Stimulated activated CD8-positive, alpha-beta memory T cell treated with anti-CD3 and anti-CD28 coated beads, Interleukin-4, amount 100 ng/mL, for 48 hours (primary cell): Measurements from ENCODE around the gene POT1.

Experiments
- DNase-seq: peaks from one replicate; pipeline ENCODE4 v3.0.0-alpha.2; 2020

The POT1 gene

GRCh38 chr7:124799448-124799847 is 130.2 kb downstream of the POT1 start:
- DNase-seq: no peak

GRCh38 chr7:124796771-124797170 is 132.9 kb downstream of the POT1 start:
- DNase-seq: no peak

- no peak for DNase-seq
Measured at GRCh38 chr7:124792696-124793095, 136.9 kb downstream of the POT1 start.

GRCh38 chr7:124792002-124792401 is 137.6 kb downstream of the POT1 start:
- DNase-seq: no peak

- DNase-seq: no peak
Measured at GRCh38 chr7:124791426-124791825, 138.2 kb downstream of the POT1 start.

- no peak for DNase-seq
Measured at GRCh38 chr7:124790645-124791044, 139.0 kb downstream of the POT1 start.

- no peak for DNase-seq
Measured at GRCh38 chr7:124785994-124786393, 143.6 kb downstream of the POT1 start.

GRCh38 chr7:124784879-124785818 is 144.5 kb downstream of the POT1 start:
- peak; percentile 34 for DNase-seq

GRCh38 chr7:124783271-124783670 is 146.4 kb downstream of the POT1 start:
- DNase-seq: no peak

GRCh38 chr7:124781907-124782734 is 147.5 kb downstream of the POT1 start:
- DNase-seq: no peak

GRCh38 chr7:124781418-124781817 is 148.2 kb downstream of the POT1 start:
- DNase-seq: no peak

- DNase-seq: no peak
Measured at GRCh38 chr7:124780608-124781007, 149.0 kb downstream of the POT1 start.

GRCh38 chr7:124780056-124780455 is 149.6 kb downstream of the POT1 start:
- DNase-seq: no peak

- no peak for DNase-seq
Measured at GRCh38 chr7:124779620-124780019, 150.0 kb downstream of the POT1 start.

- no peak for DNase-seq
Measured at GRCh38 chr7:124779194-124779593, 150.4 kb downstream of the POT1 start.

- no peak for DNase-seq
Measured at GRCh38 chr7:124777268-124777667, 152.4 kb downstream of the POT1 start.

GRCh38 chr7:124776153-124776552 is 153.5 kb downstream of the POT1 start:
- DNase-seq: no peak

- no peak for DNase-seq
Measured at GRCh38 chr7:124775422-124775821, 154.2 kb downstream of the POT1 start.

GRCh38 chr7:124773938-124774337 is 155.7 kb downstream of the POT1 start:
- no peak for DNase-seq

GRCh38 chr7:124773339-124773738 is 156.3 kb downstream of the POT1 start:
- no peak for DNase-seq
